Esophagus muscularis mucosa (tissue), 4 donors: ENCODE data around the gene PHF2. TPM values are rescaled to one million over a fixed set of nuclear protein-coding genes. Genes with fewer than 3 reads are reported as not detected.

ENCODE experiments used
- DNase-seq: peaks from one replicate; pipeline ENCODE4 v3.0.0-alpha.2; 2017; ENCODE audit errors: extremely low spot score
- H3K27ac ChIP-seq, 4 donors: fragments of 200-600 bp; sonication (generic); replicated peaks in 1 of 4; 1 replicate in 3 of 4; 2 replicates in 1 of 4; pipeline ENCODE4 v1.5.1; 2016 to 2019; ENCODE audit warnings: mild to moderate bottlenecking in 1 of 4
- H3K27me3 ChIP-seq, 4 donors: fragments of 200-600 bp; sonication (generic); one replicate each; pipeline versions ENCODE4 v1.5.1 to v1.6.0; 2016 to 2019
- H3K36me3 ChIP-seq, 4 donors: fragments of 200-600 bp; sonication (generic); one replicate each; pipeline ENCODE4 v1.5.1; 2016 to 2019
- H3K4me1 ChIP-seq, 4 donors: fragments of 200-600 bp; sonication (generic); one replicate each; pipeline ENCODE4 v1.5.1; 2016 to 2019
- H3K4me3 ChIP-seq, 4 donors: fragments of 200-600 bp; sonication (generic); 1 replicate in 2 of 4; 2 replicates in 2 of 4; pipeline ENCODE4 v1.5.1; 2016 to 2019; ENCODE audit warnings: mild to moderate bottlenecking in 4 of 4, moderate library complexity in 1 of 4
- H3K9me3 ChIP-seq, 4 donors: fragments of 200-600 bp; sonication (generic); 1 replicate in 3 of 4; 2 replicates in 1 of 4; pipeline ENCODE4 v1.5.1; 2016 to 2019
- CTCF ChIP-seq, 3 experiments: fragments of 200-600 bp in 2 of 3; fragments of 450-650 bp in 1 of 3; sonication (generic) in 2 of 3; IDR thresholded peaks; one replicate each; pipeline ENCODE4 v1.5.1; 2017 to 2019; ENCODE audit warnings: antibody characterized with exemption in 3 of 3, mild to moderate bottlenecking in 2 of 3, moderate library complexity in 1 of 3
- EP300 ChIP-seq: sonication (generic); formaldehyde crosslinking; IDR thresholded peaks from one replicate; pipeline ENCODE4 v1.6.1; 2017; ENCODE audit warnings: antibody characterized with exemption
- POLR2A ChIP-seq: fragments of 450-650 bp; IDR thresholded peaks from one replicate; pipeline ENCODE4 v1.6.1; 2017; ENCODE audit warnings: antibody characterized with exemption, moderate library complexity, mild to moderate bottlenecking, low read depth
- POLR2AphosphoS5 ChIP-seq, 2 donors: sonication (generic); formaldehyde crosslinking; IDR thresholded peaks; one replicate each; pipeline ENCODE4 v1.6.1; 2017; ENCODE audit warnings: antibody characterized with exemption in 2 of 2
- WGBS: methylation state at CpG from one replicate; pipeline ENCODE4 v1.1.5; 2018; 5-methylcytosine and 5-hydroxymethylcytosine counted together
- intact Hi-C: fragments of 100-400 bp; cut with DNase I; formaldehyde crosslinking; loops from one replicate; pipeline ENCODE4 v1.15.1; 2023
- total RNA-seq, 4 donors: library from RNA; depleted of rRNA; stranded (reverse); fragments of >200 nt; gene quantifications; one replicate each; pipeline versions ENCODE4 v1.1.0 to v1.2.1, GENCODE V29; 2016

Gene PHF2
- total RNA-seq, 4 donors from 2014 or later: 35.7 to 53.5 (median 43.2) TPM

- WGBS: 82% methylated on average over 2 of the region's 2 CpGs
- DNase-seq: no peak
- H3K4me3 ChIP-seq: no peak overlapping the region
- TF ChIP-seq POLR2AphosphoS5 (IDR thresholded peaks at IDR 0.05) (no peak), CTCF (IDR thresholded peaks at IDR 0.05) (no peak), EP300 (no peak), POLR2A (no peak)
- no peaks in the 10 kb centered on the region for H3K36me3 ChIP-seq
- no peak overlapping the region for H3K27ac ChIP-seq
- peaks cover 0 to 6% (median 1%) of the 10 kb centered on the region in 4 donors for H3K4me1 ChIP-seq
- H3K27me3 ChIP-seq: no peaks in the 10 kb centered on the region
- peaks cover 0 to 15% (median 10%) of the 10 kb centered on the region in 4 donors for H3K9me3 ChIP-seq
- intact Hi-C loops: no loop called here
Measured at GRCh38 chr9:93709600-93710369, 133.4 kb downstream of the PHF2 start.

GRCh38 chr9:93710370-93710723 lies 134.0 kb downstream of the PHF2 start:
- no peak for DNase-seq
- Histone ChIP-seq H3K4me1 (peaks cover 0 to 6% (median 1%) of the 10 kb centered on the region in 4 donors), H3K9me3 (peaks cover 0 to 11% (median 8%) of the 10 kb centered on the region in 4 donors), H3K36me3 (no peaks in the 10 kb centered on the region), H3K27me3 (no peaks in the 10 kb centered on the region), H3K4me3 (no peak overlapping the region), H3K27ac (no peak overlapping the region)
- 97% methylated on average over 6 of the region's 6 CpGs for WGBS
- intact Hi-C loops: no loop called here
- TF ChIP-seq EP300 (no peak), POLR2A (no peak), CTCF (IDR thresholded peaks at IDR 0.05) (no peak), POLR2AphosphoS5 (IDR thresholded peaks at IDR 0.05) (no peak)

- WGBS: 79% methylated on average over 2 of the region's 2 CpGs
- no peak overlapping the region for H3K27ac ChIP-seq
- H3K4me3 ChIP-seq: no peak overlapping the region
- intact Hi-C loops: no loop called here
- H3K36me3 ChIP-seq: no peaks in the 10 kb centered on the region
- TF ChIP-seq POLR2A: no peak
- TF ChIP-seq EP300: no peak
- no peak for TF ChIP-seq POLR2AphosphoS5 (IDR thresholded peaks at IDR 0.05)
- no peak for TF ChIP-seq CTCF (IDR thresholded peaks at IDR 0.05)
- no peaks in the 10 kb centered on the region for H3K27me3 ChIP-seq
- no peak for DNase-seq
- H3K4me1 ChIP-seq: peaks cover 0 to 6% (median 1%) of the 10 kb centered on the region in 4 donors
- peaks cover 0 to 11% (median 8%) of the 10 kb centered on the region in 4 donors for H3K9me3 ChIP-seq
Measured at GRCh38 chr9:93711002-93711401, 134.6 kb downstream of the PHF2 start.

- no peak overlapping the region for H3K4me3 ChIP-seq
- no peak for TF ChIP-seq CTCF (IDR thresholded peaks at IDR 0.05)
- no peak for TF ChIP-seq POLR2AphosphoS5 (IDR thresholded peaks at IDR 0.05)
- H3K27me3 ChIP-seq: no peaks in the 10 kb centered on the region
- no peaks in the 10 kb centered on the region for H3K36me3 ChIP-seq
- peaks cover 0 to 19% (median 5%) of the 10 kb centered on the region in 4 donors for H3K9me3 ChIP-seq
- intact Hi-C loops: no loop called here
- peaks cover 0 to 6% (median 1%) of the 10 kb centered on the region in 4 donors for H3K4me1 ChIP-seq
- WGBS: 77% methylated on average over 9 of the region's 9 CpGs
- no peak overlapping the region for H3K27ac ChIP-seq
- no peak for DNase-seq
Measured at GRCh38 chr9:93712896-93713295, 136.5 kb downstream of the PHF2 start.
